GM11168 (cell line): ENCODE measurements around the gene TOX3.

ENCODE experiments used
- in situ Hi-C: fragments of 300-500 bp; cut with MboI; formaldehyde crosslinking; loops from one replicate; pipeline ENCODE4 v1.12.0; 2022; ENCODE audit warnings: low sequenced_read_pairs; ENCODE audit not compliant: unreplicated experiment

TOX3 gene

GRCh38 chr16:52547004-52547833, at the start of gene TOX3:
TSS of gene TOX3 (minus strand) at chr16:52547143. CDS start at chr16:52546723, 420 bp downstream.
- in situ Hi-C loops: no loop called here

DNA sequence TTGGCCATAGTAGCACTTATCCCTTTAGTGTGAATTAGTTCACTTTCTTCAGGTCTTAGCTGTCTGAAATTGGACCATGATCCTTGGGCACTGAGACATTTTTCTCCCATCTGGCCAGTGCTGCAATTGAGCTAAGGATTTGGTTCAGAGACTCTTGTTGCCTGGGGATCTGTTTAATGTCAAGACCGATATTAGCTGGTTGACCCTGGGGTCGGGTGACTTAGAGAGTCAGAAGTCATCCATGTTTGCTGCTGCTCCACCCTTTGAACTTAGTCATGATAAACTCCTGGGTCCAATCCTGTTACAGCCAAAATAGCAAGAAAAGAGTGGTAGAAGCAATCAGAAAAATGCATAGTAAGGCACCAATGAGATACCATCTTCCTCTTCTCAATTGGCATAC, 45.8 kb upstream of the TOX3 start:
- in situ Hi-C loops: no loop called here

- in situ Hi-C loops: no loop called here
These were observed 45.1 kb upstream of the TOX3 start for GRCh38 chr16:52591934-52592592.

- in situ Hi-C loops: no loop called here
These were observed 44.5 kb upstream of the TOX3 start for GRCh38 chr16:52591471-52591870.

DNA sequence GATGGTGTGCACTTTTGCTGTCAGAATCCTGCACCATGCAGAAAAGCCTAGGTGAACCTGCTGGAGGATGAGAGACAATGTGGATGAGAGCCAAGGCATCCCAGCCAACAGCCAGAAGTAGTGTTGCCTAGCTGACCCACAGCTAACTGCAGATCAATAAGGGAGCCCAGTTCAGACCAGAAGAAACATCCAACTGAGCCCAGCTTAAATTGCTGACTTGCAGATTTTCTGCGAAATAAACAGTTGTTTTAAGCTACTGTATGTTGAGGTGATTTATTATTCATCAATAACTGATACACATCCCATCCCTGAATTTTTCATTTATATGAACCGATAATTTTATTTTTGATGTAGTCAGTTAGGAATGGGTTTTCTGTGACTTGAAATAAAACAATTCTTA, 39.2 kb upstream of the TOX3 start:
- in situ Hi-C loops: no loop called here

GRCh38 chr16:52584354-52585320, 37.7 kb upstream of the TOX3 start:
- in situ Hi-C loops: no loop called here

GRCh38 chr16:52581530-52581929, 34.6 kb upstream of the TOX3 start:
- in situ Hi-C loops: no loop called here

DNA sequence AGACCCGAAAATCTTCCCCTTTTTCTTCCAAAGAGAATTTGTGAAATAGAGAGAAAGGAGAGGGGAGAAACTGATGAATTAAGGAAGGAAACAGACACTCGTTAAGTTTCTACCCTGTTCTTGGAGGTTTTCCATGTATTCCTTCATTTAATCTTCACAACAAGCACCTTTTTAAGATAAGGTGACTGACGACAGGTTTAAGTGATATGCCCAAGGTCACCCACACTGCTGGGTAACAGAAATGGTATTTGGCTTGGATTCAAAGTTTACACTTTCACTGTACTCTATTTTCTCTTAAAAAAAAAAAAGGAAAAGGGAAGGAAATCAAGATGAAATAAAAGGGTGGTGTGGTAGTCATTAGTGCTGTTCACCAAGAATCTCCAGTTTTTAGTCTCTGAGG, 33.5 kb upstream of the TOX3 start:
- in situ Hi-C loops: no loop called here

DNA sequence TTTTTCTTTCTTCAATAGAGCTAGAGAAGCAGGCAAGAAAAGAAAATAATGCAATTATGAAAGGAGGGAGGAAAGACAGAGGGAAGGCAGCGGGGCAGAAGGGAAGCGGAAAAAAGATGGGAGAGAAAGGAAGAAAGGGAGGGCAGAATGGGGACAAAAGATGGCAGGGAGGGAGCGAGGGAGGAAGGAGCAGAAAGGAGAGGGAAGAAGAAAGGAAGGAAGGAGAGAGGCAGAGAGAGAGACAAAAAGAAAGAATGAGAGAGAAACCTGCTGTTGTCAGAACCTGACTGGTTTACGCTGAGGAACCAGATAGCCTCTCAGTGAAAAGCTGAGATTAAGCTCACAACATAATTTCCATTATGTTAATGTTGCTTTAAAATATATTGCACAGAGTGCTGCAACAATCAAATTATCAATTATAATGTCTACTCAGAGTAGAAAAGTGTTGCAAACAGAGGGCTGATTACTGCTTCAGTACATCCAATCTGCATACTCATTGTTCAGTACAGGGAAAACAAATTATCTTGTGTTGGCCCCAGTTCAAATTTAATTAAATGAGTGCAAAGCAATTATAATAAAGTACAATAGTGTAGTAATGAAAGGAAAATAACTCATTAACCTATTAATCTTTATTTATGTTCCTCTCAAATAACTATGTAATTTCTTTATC, 32.0 kb upstream of the TOX3 start:
- in situ Hi-C loops: no loop called here

DNA sequence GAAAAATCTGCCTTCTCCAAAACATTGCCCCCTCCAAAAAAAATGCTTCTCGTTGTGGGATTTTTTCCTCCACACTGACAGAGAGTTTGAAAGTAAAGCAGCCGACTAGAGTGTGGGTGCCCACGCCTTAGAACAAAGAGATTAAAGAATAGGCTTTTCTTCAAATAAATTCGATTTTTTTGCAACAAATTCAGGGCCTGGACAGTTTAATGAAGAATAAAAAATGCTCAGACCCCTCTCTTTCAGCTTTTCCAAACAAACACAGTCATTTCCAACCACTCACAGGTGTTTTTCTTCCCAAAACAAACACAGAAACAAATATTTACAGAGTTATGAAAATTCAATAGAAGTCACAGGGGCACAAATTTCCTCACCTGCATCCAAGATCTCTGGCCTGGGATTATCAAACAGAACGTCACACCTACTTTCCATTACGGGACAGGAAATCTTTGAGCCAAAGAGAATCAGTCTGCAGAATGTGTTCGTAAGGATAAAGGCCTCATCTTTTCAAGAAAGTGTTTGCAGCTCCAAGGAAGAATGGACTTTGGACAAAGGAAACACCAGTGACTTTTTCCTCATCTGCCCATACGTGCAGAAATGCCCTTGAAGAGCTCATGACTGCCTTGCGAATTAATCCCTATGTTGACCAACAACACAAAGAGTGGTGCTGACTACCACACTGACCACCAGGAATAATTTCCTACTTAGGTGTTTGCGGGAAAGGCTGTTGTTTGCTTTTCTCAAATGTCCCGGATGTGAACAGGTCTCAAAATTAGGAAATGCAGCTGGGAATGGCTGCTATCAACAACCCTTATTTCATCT, 31.3 kb upstream of the TOX3 start:
- in situ Hi-C loops: no loop called here

DNA sequence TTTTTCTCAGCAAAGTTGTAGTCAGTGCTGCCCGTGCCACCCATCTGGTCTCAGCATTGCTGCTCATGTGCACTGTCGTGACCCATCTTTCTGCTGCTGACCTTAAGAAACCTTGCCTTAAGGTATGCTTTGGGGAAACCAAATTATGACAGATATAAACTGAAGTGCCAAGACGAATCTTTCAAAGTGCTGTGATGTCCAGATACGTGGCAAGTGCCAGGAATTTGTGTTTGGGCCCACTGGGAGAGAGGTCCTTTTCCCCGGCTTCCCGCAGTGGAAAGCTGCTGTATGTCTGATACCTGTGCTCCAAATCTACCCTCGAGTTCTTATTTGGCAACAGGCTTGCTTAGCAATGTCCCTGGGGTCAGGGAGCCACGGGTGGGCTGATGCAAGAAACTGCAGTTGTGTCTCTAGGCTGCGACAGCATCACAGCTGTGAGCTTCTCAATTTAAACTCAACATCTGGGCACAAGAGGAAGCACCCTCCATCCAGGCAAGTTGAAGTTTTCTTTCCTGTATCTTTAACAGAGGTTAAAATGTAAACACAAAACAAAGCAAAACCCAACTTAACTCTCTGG, 30.3 kb upstream of the TOX3 start:
- in situ Hi-C loops: no loop called here

GRCh38 chr16:52573365-52574299, 26.7 kb upstream of the TOX3 start:
- in situ Hi-C loops: no loop called here

DNA sequence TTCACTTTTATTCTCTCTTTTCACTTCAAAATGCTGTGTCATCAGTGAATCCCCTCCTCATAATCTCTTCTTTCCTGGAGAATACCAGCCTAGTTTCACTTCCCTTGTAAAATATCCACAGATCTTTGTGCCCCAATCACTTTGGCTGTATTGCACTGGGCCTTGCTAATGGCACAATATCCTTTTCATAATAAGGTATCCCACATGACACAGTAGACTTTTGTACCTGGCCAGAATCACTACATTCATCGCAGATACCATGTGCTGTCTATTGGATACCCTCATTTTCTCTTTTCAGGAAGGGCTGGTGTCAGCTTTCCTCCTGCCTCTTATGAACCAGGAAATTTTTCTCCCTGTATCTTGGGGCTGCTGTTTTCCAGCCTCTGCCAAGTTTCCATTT, 25.7 kb upstream of the TOX3 start:
- in situ Hi-C loops: no loop called here

GRCh38 chr16:52570495-52571091, 23.6 kb upstream of the TOX3 start:
- in situ Hi-C loops: no loop called here

- in situ Hi-C loops: no loop called here
These were observed 22.8 kb upstream of the TOX3 start for GRCh38 chr16:52569701-52570100.

- in situ Hi-C loops: no loop called here
These were observed 22.2 kb upstream of the TOX3 start for GRCh38 chr16:52568983-52569690.

- in situ Hi-C loops: no loop called here
These were observed 21.6 kb upstream of the TOX3 start for GRCh38 chr16:52568495-52568894.
